Smooth muscle cell (in vitro differentiated cells): Measurements from ENCODE around the gene ENGASE. TPM values are rescaled to one million over a fixed set of nuclear protein-coding genes. Genes with fewer than 3 reads are reported as not detected.

ENCODE experiments used
- DNase-seq: peaks from one replicate; lab custom pipeline; 2025; ENCODE audit not compliant: unreplicated experiment; lab: John Stamatoyannopoulos, UW
- H2AFZ ChIP-seq: fragments of 200-600 bp; sonication (generic); 2 replicates; pipeline ENCODE4 v1.6.0; 2016; ENCODE audit warnings: antibody characterized with exemption, low read depth, mild to moderate bottlenecking
- H3F3A ChIP-seq: fragments of 200-600 bp; sonication (generic); 2 replicates; pipeline ENCODE4 v1.6.0; 2017; ENCODE audit warnings: antibody characterized with exemption, low read depth
- H3K27ac ChIP-seq: fragments of 200-600 bp; sonication (generic); 2 replicates; pipeline ENCODE4 v1.5.1; 2016; ENCODE audit warnings: low read depth, mild to moderate bottlenecking
- H3K27me3 ChIP-seq: fragments of 200-600 bp; sonication (generic); 2 replicates; pipeline ENCODE4 v1.6.1; 2016; ENCODE audit warnings: low read depth, mild to moderate bottlenecking
- H3K36me3 ChIP-seq: fragments of 200-600 bp; sonication (generic); 2 replicates; pipeline ENCODE4 v1.5.1; 2016; ENCODE audit warnings: low read depth
- H3K4me1 ChIP-seq: fragments of 200-600 bp; sonication (generic); 2 replicates; pipeline ENCODE4 v1.5.1; 2016; ENCODE audit warnings: low read depth
- H3K4me2 ChIP-seq: fragments of 200-600 bp; sonication (generic); 2 replicates; pipeline ENCODE4 v1.6.0; 2016; ENCODE audit warnings: mild to moderate bottlenecking
- H3K4me3 ChIP-seq: fragments of 200-600 bp; sonication (generic); 2 replicates; pipeline ENCODE4 v1.5.1; 2016; ENCODE audit warnings: mild to moderate bottlenecking
- H3K79me2 ChIP-seq: fragments of 200-600 bp; sonication (generic); 2 replicates; pipeline ENCODE4 v1.6.0; 2016; ENCODE audit warnings: low read depth, mild to moderate bottlenecking
- H3K9ac ChIP-seq: fragments of 200-600 bp; sonication (generic); 2 replicates; pipeline ENCODE4 v1.6.0; 2016; ENCODE audit warnings: low read depth
- H3K9me3 ChIP-seq: fragments of 200-600 bp; sonication (generic); replicated peaks from 2 replicates; pipeline ENCODE4 v1.5.1; 2016; ENCODE audit warnings: low read depth
- H4K20me1 ChIP-seq: fragments of 200-600 bp; sonication (generic); 2 replicates; pipeline ENCODE4 v1.6.0; 2016; ENCODE audit warnings: low read depth
- CTCF ChIP-seq: fragments of 200-600 bp; sonication (generic); IDR thresholded peaks from 2 replicates; pipeline ENCODE4 v1.5.1; 2017; ENCODE audit warnings: borderline replicate concordance, mild to moderate bottlenecking, antibody characterized with exemption; ENCODE audit not compliant: insufficient read depth, poor library complexity, severe bottlenecking
- WGBS: methylation state at CpG from one replicate; pipeline ENCODE4 v1.1.7; 2016; ENCODE audit warnings: low lambda C conversion rate; 5-methylcytosine and 5-hydroxymethylcytosine counted together
- polyA plus RNA-seq: library from polyadenylated mRNA; unstranded; fragments of >200 nt; fragmentation: Nextera tagmentation; extraction: Ambion mirVana; gene quantifications from 2 replicates; pipeline ENCODE4 v1.2.1, GENCODE V29; 2016
- total RNA-seq: library from RNA; depleted of rRNA; stranded (reverse); fragments of >200 nt; gene quantifications from 2 replicates; pipeline ENCODE4 v1.2.3, GENCODE V29; 2014

ENGASE gene
- total and polyA plus RNA-seq, 2 experiments from 2014 or later = 3.8 to 9.6 TPM

- DNase-seq = peak; percentile 43
- no peak overlapping the region for H2AFZ ChIP-seq
These were observed 13.0 kb downstream of the ENGASE start for GRCh38 chr17:79087428-79088143.

GRCh38 chr17:79088247-79088996 lies 13.8 kb downstream of the ENGASE start:
- no peak overlapping the region for H3K27ac ChIP-seq
- no peak overlapping the region for H3K9ac ChIP-seq
- no peak for DNase-seq
- TF ChIP-seq CTCF = no peak
- H3F3A ChIP-seq = no peaks in the 10 kb centered on the region
- H3K36me3 ChIP-seq = no peaks in the 10 kb centered on the region
- 94% methylated on average over 25 of the region's 26 CpGs for WGBS
- H4K20me1 ChIP-seq = peaks cover 21% of the 10 kb centered on the region
- H3K4me3 ChIP-seq = no peak overlapping the region
- no peaks in the 10 kb centered on the region for H3K4me1 ChIP-seq
- no peak overlapping the region for H2AFZ ChIP-seq
- no peaks in the 10 kb centered on the region for H3K79me2 ChIP-seq
- no peaks in the 10 kb centered on the region for H3K27me3 ChIP-seq
- no peaks in the 10 kb centered on the region for H3K9me3 ChIP-seq
- no peak overlapping the region for H3K4me2 ChIP-seq

More at GRCh38 chr17:79087428-79088143, 13.0 kb downstream of the ENGASE start:
- no peaks in the 10 kb centered on the region for H3F3A ChIP-seq
- H3K4me3 ChIP-seq = no peak overlapping the region
- H3K9me3 ChIP-seq = no peaks in the 10 kb centered on the region
- H3K36me3 ChIP-seq = no peaks in the 10 kb centered on the region
- WGBS = 56% methylated on average over 12 of the region's 12 CpGs
- no peak overlapping the region for H3K9ac ChIP-seq
- H3K4me1 ChIP-seq = no peaks in the 10 kb centered on the region
- H3K4me2 ChIP-seq = no peak overlapping the region
- TF ChIP-seq CTCF = peak; percentile 83
- H3K79me2 ChIP-seq = no peaks in the 10 kb centered on the region
- H4K20me1 ChIP-seq = peaks cover 29% of the 10 kb centered on the region
- H3K27me3 ChIP-seq = no peaks in the 10 kb centered on the region
- no peak overlapping the region for H3K27ac ChIP-seq

- Histone ChIP-seq H3K36me3 (no peaks in the 10 kb centered on the region), H2AFZ (no peak overlapping the region), H3K4me1 (no peaks in the 10 kb centered on the region), H3K9me3 (no peaks in the 10 kb centered on the region), H3K4me3 (no peak overlapping the region), H3K27me3 (no peaks in the 10 kb centered on the region), H3F3A (no peaks in the 10 kb centered on the region), H3K4me2 (no peak overlapping the region), H4K20me1 (peaks cover 20% of the 10 kb centered on the region), H3K79me2 (no peaks in the 10 kb centered on the region), H3K27ac (no peak overlapping the region), H3K9ac (no peak overlapping the region)
- WGBS = 96% methylated on average over 7 of the region's 8 CpGs
- no peak for TF ChIP-seq CTCF
- DNase-seq = no peak
These were observed 14.3 kb downstream of the ENGASE start for GRCh38 chr17:79088997-79089328.
